ENCODE results near the gene CENPH. TPM values are rescaled to one million over a fixed set of nuclear protein-coding genes. Genes with fewer than 3 reads are reported as not detected.
"Not testable (repeated sequence)": the region's sequence is repeated elsewhere in the genome, so short reads cannot be mapped to it uniquely, and the experiment has no call there.

Gene CENPH
- polyA plus RNA-seq, 1 donor: 9.6 TPM

DNA sequence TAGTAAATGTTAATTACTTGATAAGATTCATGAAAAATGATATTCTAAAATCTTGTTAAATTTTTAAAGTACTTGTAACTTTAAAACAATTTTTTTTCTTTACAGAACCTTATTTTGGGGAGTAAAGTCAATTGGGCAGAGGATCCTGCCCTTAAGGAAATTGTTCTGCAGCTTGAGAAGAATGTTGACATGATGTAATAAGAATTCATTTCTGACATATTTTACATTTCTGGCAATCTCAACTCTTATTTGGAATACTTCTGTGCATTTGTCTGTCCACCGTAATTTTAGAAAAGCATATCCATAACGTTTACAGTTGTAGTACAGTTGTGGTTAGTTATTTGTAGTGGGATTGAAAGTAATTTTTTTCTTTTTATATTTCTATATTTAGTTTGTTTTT, 20.2 kb downstream of the CENPH start:
- DNase-seq: no peak

DNA sequence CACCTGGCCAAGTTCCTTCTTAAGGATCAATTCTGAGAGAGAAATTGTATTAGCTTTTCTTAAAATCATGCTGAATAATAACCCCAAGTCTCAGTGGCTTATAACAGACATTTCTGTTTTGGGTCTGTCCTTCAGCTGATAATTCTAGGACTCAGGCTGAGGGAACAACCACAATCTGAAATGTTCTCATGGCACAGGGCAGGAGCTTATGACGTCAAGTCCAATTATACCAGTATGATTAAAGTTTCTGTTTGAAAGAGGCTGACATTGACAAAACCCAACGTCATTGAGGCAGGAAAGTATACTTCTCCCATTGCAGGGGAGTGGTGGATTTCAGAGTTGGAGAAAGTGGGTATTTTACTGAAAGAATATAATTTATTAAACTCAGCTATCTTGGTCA, 21.8 kb downstream of the CENPH start:
- no peak for DNase-seq

DNA sequence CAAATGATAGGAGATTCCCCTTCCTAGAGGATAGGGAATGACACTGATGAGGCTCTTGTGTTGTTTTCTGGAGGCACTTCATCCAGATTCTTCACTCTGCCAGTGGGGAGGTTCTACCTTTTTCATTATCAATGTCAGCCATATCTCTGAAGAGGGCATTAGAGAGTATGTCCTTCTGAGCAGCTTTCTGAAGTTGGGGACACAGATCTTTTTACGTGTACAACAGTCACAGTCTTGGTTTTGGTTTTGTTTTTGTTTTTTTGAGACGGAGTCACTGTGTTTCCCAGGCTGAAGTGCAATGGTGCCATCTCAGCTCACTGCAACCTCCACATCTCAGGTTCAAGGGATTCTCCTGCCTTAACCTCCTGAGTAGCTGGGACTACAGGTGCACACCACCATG, 22.6 kb downstream of the CENPH start:
- DNase-seq: no peak

DNA sequence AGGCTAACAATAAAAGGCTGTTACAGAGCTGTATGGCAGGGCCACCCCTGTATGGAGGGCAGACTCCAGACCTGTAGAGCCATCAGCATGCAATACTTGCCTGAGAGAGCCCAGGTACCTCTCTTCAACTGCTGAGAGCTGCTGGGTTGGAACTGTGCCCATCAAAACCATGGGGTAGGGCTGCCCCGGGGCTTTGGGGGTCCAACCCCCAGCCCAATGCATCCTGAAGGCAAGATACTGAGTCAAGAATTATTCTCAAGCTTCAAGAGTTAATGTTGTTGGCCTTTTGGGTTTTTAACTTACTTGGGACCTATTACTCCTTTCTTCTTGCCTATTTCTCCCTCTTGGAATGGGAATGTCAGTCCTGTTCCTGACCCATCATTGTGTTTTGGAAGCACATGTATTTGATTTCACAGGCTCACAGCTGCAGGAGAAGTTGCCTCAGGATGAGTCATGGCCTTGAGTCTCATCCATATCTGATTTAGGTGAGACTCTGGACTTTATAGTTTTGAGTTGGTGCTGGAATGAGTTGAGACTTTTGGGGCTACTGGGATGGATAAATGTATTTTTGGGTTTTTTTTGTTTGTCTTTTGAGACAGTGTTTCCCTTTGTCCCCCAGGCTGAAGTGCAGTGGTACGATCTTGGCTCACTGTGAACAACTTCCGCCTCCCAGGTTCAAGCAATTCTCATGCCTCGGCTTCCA, 24.3 kb downstream of the CENPH start:
- DNase-seq: no peak

DNA sequence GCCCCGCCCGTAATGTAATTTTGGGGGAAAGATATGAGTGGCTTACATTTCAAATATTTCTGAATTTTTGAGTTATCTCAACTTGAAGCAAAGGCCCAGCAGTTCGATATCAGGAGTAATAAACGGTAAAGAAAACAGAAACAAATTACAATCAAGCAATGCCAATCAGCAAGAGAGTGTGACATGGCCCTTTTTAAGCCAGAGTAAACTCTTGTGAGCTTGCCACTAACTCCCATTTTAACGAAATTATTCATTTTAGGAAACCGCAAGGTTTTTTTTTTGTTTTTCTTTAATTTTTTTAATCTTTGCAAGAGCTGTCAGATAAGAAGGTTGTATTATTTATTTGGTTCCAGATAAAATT, 27.7 kb downstream of the CENPH start:
- no peak for DNase-seq

DNA sequence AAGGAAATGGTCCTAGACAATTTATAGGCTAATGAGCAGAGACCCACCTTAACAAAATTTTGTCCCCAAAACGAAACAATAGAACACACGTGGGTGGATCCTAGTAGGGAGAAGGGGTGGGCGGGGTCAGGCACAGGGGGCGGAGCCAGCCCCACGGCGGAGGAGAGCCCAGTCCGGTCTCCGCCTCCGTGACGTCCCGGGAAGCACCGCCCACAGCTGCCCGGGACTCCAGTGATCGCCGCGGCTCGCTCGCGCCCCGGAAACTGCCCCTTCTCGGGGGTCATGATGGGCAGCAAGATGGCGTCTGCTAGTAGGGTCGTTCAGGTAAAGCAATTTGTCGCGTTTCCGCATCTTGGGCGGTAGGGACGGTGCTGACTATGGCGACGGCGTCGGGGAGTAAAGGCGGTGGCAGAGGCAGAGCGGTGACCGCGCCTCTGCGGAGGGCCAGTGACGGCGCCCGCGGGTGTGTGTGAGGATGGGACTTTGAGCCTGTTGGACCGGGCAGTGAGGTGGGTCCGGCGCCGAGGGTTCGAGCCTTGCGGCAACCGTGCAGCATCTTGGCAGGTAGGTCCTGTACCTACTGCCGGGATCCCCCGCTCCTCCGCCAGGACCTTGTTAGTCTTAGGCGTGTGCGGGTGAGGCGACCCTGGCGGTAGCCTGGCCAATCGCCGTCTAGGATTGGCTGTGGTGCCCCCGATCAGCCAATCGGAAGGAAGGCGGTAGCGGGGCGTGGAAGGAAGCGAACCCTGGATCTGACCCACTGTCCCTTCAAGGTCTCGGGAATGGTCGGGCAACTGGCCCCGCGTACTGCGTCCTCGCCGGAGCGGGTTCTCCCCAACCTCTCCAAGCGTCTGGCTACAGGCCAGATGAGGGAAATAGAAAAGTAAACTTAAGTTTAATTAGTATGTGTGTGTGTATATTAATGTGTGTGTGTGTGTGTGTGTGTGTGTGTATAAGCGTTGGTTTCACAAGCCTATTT, 28.5 kb downstream of the CENPH start:
- DNase-seq: peak; percentile 94

GRCh38 chr5:69219939-69220338, 30.6 kb downstream of the CENPH start:
- no peak for DNase-seq

- DNase-seq: not testable (repeated sequence)
Observed at GRCh38 chr5:69220371-69220770, 31.0 kb downstream of the CENPH start.

DNA sequence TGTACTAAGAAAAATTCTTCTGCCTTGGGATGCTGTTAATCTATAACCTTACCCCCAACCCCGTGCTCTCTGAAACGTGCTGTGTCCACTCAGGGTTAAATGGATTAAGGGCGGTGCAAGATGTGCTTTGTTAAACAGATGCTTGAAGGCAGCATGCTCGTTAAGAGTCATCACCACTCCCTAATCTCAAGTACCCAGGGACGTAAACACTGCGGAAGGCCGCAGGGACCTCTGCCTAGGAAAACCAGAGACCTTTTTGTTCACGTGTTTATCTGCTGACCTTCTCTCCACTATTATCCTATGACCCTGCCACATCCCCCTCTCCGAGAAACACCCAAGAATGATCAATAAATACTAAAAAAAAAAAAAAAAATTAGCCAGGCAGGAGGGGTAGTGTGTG, 31.4 kb downstream of the CENPH start:
- not testable (repeated sequence) for DNase-seq

GRCh38 chr5:69224520-69224919, 35.1 kb downstream of the CENPH start:
- no peak for DNase-seq

- no peak for DNase-seq
Observed at GRCh38 chr5:69225860-69226259, 36.5 kb downstream of the CENPH start.

DNA sequence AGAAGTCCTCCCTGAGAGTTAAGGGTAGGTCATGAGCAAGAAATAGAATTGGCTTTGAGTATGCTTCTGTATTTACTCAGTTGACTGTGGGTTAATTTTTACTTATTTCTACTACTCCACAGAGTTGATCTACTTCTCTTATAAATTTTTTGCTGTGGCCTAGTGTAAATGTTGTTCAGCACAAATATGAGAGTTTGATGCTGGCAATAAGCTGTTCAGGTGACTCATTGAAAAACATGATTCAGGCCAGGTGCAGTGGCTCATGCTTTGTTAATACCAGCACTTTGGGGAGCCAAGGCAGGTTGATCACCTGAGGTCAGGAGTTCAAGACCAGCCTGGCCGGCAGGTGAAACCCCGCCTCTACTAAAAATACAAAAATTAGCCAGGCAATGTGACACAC, 40.8 kb downstream of the CENPH start:
- DNase-seq: no peak

- DNase-seq: no peak
Observed at GRCh38 chr5:69231281-69231680, 41.9 kb downstream of the CENPH start.

DNA sequence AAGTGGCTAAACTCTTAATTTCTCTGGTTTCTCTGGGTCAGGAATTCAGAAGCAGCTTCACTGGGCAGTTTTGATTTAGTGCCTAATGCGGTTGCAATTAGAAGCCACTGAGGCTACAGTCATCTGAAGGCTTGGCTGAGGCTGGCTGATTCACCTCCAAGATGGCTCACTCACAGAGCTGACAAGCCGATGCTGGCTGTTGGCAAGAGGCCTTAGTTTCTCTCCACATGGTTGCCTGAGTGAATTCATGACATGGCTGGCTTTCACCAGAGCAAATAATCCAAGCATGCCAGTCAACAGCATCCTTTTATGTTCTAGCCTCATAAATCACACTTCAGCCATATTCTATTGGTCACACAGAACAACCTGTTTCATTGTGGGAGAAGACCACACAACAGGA, 42.5 kb downstream of the CENPH start:
- no peak for DNase-seq

DNA sequence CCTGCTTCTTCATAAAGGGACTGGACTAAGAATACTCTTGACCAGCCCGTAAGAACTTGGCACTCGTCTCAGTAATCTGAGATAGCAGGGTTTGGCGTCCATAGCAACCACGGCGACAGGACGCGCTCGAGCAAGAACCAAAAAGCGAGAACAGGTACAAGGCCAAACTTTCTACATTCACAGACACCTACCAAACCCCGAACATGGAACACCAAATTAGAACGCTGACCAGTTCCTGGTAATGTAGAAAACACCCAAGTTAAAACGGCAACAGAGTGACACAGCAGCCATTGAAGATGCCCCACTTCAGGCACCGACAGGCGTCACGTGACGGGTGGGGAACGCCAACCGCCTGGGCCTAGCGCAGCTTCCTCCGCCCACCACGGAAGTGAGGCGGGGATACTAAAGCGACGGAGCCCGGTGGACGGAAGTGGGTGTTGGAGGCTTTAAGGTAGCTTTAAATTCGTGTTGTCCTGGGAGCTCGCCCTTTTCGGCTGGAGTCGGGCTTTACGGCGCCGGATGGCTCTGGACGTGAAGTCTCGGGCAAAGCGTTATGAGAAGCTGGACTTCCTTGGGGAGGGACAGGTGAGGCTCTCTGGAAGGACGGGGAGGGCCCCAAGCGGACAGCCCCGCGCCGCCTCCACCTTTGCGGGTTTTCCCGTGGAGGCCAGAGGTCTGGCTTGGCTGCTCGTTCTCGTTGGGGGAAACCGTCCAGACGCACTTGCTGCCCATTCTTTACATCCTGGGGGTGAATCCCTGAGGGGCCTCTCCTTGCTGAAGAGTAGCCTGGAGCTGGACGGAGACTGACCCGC, 45.3 kb downstream of the CENPH start, which contains the start of gene CDK7:
Gene CDK7 (plus strand): TSS at position 430 of the 812 bp plus-strand sequence. CDS start 90 bp downstream, at position 520.
- DNase-seq: peak; percentile 94

DNA sequence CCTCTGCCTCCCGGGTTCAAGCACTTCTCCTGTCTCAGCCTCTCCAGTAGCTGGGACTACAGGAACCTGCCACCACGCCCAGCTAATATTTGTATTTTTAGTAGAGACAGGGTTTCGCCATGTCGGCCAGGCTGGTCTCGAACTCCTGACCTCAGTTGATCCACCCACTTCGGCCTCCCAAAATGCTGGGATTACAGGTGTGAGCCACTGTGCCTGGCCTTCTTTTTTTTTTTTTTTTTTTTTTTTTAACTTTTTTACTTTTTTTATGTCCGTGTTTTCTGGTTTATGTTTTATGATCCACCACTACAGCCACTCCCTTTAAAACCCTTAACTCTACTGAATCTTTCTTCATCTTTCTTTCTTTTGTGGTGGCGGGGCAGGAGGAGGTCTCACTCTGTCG, 47.4 kb downstream of the CENPH start:
- not testable (repeated sequence) for DNase-seq

DNA sequence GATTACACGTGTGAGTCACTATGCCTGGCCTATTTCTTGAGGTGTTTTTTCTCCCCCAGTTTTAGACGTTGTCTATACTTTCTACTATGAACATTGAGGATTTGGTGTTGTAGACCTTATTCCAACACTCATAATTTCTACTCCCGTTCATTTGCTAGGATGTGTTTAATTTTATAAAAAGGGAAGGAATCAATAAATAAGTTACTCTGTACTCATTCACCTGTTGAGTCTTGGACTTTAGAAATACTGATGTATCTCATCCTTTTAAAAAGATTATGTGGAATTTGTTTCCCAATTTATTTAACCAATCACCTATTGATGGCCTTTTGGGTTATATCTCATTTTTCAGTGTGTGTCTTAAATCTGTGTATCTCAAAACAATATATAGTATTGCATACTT, 48.5 kb downstream of the CENPH start:
- no peak for DNase-seq

DNA sequence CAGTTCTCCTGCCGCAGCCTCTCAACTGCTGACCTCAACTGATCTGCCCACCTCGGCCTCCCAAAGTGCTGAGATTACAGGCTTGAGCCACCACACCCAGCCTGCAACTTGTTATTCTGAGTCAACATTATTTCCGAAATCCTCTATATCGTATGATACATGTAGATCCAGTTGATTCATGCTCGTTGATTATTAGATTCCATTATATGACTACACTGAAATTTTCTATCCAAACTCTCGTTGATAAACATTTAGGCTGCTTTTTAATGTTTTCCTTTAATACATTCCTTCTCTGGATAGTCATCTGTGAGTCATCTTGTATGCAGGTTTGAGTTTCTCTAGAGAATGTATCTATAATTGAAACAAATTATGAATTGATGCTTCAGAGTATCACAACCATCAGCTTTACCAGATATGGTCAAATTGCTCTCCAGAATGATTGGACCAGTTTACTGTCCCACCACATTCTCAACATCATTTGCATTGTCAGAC, 49.4 kb downstream of the CENPH start:
- DNase-seq: no peak

- DNase-seq: no peak
Observed at GRCh38 chr5:69242215-69242927, 53.0 kb downstream of the CENPH start.

DNA sequence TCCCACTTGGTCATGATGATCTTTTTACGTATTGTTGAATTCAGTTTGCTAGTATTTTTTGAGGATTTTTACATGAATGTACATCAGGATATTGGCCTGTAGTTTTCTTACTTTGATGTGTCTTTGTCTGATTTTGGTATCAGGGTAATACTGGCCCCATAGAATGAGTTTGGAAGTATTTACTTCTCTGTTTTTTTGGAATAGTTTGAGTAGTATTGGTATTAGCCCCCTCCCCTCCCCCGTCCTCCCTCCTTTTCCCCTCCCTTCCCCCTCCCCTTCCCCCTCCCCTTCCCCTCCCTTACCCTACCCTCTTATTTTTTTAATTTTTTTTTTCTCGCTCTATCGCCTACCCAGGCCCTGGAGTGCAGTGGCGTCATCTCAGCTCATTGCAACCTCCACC, 55.6 kb downstream of the CENPH start:
- no peak for DNase-seq

- no peak for DNase-seq
Observed at GRCh38 chr5:69248019-69248418, 58.6 kb downstream of the CENPH start.

GRCh38 chr5:69250593-69250992, 61.2 kb downstream of the CENPH start:
- DNase-seq: no peak
